Renal pelvis (tissue), 4 donors: ENCODE measurements around the gene TRPV3. TPM values are rescaled to one million over a fixed set of nuclear protein-coding genes. Genes with fewer than 3 reads are reported as not detected.
"Not testable (repeated sequence)": the region's sequence is repeated elsewhere in the genome, so short reads cannot be mapped to it uniquely, and the experiment has no call there.

ENCODE experiments used
- DNase-seq: peaks from one replicate; pipeline ENCODE4 v3.0.0-alpha.2; 2013
- polyA plus RNA-seq, 3 donors: library from polyadenylated mRNA; unstranded; fragments of 120-200 nt; gene quantifications; one replicate each; pipeline ENCODE4 v1.2.1, GENCODE V29; 2013; ENCODE audit not compliant: insufficient read length in 3 of 3

The TRPV3 gene
- polyA plus RNA-seq, 3 donors: 0.77 to 1.7 (median 1.4) TPM

- no peak for DNase-seq
Measured at GRCh38 chr17:3574231-3574630, 16.6 kb upstream of the TRPV3 start.

DNA sequence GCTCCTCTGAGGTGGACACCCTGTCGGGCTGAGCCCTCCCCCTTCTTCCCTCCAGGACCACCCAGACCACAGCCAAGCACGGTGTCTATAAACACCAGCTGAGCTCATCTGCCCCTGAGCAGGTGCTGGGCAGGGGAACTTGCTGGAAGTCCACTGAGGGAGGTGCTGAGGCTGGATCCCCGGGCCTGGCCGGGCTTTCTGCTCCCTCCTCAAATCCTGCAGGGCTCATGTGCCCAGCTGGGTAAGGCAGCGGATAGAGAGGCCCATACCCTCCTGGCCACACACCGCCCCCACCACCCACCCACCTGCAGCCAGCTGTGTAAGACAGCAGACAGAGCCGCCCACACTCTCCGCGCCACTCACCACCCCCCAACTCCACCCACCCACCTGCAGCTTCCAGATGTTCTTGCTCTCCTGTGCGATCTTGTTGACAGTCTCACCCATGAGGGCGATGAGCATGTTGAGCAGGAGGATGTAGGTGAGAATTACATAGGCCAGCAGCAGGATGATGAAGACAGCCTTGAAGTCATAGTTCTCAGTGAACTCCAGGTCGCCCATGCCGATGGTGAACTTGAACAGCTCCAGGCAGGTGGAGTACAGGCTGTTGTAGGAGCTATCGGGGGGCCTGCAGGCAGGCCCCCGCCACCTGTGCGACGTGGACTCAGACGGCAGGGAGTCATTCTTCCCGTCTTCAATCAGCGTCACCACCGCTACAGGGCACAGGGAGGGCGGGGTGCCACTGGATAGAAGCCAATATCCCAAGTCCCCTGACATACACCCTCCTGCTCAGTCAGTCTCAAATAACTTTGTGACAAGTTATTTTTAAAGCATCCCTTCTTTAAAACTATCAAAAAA is 15.9 kb upstream of the TRPV3 start:
- DNase-seq: no peak

DNA sequence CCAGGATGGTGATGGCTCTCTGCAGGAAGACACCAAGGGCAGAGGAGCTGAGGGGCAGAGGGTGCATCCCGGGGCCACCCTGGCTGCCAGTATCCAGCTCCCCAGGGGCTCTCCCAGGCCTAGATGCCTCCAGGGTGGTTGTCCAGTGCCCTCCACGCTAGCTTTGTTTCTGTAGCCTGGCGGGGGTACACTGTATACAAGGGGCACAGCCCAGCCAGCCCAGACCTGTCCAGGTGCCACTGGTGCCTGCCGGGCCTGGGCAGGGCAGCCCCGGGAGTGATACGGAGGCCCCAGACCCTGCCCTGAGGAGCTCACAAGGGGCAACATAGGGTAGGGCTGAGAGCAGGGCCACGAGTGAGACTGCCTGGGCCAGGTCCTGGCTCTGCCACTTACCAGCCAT is 14.6 kb upstream of the TRPV3 start:
- DNase-seq: no peak

GRCh38 chr17:3571043-3571900 is 13.7 kb upstream of the TRPV3 start:
- no peak for DNase-seq

DNA sequence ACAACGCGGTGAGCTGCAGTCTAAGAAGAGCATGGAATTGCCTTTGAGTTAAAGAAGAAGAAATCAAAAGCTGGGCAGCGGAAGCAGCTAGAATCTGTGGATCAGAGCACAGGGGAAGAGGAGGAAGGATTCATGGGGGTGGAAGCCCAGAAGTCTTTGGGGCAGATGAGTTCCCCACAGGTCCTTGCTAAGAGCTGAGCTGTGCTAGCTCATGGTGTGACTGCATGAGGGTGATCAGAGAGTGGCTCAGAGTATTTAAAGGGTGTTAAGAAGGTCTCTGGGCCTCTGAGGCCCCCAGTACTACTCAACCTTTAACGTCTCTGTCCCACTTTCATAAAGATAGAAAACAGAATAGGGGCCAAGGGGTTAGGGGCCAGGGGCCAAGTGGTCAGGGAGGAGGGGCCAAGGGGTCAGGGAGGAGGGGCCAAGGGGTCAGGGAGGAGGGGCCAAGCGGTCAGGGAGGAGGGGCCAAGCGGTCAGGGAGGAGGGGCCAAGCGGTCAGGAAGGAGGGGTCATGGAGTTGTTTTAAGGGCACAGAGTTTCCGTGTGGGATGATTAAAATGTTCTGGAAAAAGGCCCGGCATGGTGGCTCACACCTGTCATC is 12.0 kb upstream of the TRPV3 start:
- DNase-seq: no peak

GRCh38 chr17:3566551-3566950 is 8.9 kb upstream of the TRPV3 start:
- no peak for DNase-seq

DNA sequence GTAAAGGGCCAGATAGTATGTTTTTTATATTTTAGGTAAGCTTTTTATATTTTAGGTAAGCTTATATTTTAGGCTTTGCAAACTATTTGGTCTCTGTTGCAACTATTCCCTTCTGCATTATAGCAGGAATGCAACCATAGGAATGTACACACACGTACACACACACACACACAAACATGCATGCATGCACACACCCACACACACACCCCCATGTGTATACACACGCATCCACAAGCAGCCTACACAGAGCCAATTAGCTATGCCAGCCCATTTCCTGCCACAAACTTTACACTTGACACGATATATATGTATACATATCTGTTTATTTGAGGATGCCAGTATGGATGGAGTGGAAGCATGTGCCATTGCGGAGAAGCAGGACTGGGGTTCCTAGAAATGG is 7.5 kb upstream of the TRPV3 start:
- no peak for DNase-seq

DNA sequence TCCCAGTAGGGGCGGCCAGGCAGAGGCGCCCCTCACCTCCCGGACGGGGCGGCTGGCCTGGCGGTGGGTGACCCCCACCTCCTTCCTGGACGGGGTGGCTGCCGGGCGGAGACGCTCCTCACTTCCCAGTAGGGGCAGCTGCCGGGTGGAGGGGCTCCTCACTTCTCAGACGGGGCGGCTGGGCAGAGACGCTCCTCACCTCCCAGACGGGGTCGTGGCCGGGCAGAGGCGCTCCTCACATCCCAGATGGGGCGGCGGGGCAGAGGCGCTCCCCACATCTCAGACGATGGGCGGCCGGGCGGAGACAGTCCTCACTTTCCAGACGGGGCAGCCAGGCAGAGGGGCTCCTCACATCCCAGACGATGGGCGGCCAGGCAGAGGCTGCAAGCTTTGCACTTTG is 6.6 kb upstream of the TRPV3 start:
- DNase-seq: not testable (repeated sequence)

DNA sequence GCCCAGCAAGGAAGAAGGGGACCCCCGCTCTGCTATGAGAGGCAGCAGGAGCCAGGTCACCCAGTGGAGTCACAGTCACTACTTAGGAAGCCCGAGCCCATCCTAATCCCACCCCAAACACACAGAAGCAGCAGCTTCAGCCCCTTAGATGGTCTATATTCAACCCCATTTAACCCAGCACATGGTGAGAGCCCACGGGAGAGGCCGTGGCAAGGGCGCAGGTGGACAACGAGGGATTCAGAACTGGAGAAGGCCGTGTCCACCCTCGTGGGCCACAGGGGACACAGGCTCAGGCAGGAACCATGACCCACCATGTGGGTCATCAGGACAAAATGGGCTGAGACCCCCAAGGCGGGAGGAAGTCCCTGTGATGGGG is 1.6 kb upstream of the TRPV3 start:
- DNase-seq: no peak

DNA sequence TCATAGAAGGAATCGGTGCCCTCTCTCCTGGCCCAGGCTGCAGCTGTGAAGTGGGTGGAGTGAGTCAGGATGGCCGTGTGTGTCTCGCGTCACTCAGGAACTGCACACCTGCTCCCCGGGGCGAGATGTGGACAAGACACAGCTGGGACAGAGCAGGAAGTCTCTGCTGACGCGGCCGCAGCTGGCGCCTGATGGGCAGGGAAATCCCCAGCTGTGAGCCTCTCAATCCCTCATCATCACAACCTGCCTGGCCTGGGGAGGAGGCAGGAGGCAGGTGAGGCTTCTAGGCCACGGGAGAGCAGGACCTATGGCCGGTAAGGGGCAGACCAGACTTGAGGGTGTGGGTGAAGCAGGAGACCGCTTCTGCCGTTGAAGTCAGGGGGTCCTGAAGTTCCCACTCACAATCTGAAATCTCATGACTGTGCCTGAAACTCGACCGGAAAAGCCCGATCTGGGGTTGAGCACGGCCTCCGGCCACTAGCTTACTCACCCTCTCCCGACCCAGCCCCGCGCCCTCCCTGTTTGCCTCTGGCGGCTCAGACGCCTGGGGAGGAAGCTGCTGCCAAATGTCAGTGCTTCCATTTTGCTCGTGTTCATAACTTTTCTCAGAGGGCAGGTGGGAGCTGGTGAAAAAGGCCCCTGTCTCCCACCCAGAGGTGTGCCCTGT is 1.1 kb upstream of the TRPV3 start:
- no peak for DNase-seq

GRCh38 chr17:3556916-3557767 is 470 bp downstream of the TRPV3 start:
- no peak for DNase-seq

- no peak for DNase-seq
Measured at GRCh38 chr17:3556239-3556915, 1.2 kb downstream of the TRPV3 start.

DNA sequence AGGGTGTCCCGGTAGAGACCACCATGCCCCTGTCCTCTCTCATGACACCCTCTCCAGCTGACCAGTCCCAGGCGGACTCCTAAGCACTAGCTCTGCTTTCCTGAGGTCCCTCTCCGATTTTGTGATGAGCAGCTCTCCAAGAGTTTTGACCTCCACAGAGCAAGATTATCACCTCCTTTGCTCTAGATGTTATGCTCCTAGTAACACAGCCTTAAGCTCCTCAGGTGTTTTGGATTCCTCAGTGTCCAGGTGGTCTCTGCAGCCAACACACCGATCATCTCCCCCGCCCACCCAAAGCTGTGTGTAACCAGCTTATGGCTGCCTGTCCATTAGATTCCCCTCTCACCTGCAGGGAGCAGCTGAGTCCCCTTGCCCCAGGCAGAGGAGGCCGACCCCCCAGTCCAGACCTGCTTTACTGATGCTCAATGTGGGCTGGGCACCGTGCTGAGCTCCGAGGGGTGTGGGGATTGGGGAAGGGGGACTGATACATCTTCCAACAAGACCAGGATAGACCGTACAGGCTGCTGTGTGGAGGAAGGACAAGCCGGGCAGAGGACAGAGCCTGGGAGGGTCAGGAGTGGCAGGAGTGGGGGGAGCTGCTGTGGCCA is 2.3 kb downstream of the TRPV3 start:
- DNase-seq: no peak

GRCh38 chr17:3554440-3554839 is 3.2 kb downstream of the TRPV3 start:
- no peak for DNase-seq

DNA sequence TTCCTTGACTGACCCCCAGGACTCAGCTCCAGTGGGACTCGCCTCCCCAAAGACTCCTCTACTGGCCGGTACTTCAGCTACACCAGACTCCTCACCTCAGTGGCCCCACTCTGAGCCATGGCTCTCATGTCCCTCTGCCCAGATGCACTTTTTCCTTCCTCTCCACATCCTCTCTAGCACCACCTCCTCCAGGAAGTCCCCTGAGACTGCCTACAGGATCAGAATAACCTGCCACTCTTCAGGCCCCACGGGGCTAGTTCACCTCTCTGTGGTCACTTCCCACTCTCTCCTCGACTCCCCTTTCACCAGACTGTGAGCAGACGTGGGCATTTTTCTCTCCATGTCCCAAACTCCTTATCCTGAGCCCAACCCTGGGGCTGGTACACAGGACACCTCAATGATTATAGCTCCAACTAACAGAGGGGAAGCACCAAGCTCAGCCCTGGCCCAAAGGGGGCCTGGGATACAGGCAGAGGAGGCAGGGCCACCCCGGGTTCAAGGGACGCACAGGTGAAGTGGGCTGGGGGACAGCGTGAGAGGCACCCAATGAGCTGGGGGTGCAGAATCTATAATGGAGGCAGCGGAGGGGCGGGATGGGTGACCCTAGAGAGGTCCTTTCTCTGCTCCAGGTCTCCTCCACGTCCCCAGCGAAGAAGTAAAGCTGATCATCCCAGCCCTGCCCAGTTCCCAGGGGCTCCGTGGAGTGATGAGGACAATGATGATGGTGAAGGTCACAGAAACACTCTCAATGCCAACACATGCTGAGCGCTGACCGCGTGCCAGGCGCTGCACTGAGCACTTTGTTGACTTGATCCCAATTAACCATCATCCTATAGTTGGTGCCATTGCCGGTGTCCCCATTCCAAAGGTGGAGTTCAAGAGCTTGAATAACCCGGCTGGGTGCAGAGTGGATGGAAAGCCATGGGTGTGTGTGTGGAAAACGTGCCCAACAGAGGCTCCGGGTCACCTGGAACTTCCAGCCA is 3.9 kb downstream of the TRPV3 start:
- no peak for DNase-seq

- DNase-seq: no peak
Measured at GRCh38 chr17:3552916-3553315, 4.7 kb downstream of the TRPV3 start.

DNA sequence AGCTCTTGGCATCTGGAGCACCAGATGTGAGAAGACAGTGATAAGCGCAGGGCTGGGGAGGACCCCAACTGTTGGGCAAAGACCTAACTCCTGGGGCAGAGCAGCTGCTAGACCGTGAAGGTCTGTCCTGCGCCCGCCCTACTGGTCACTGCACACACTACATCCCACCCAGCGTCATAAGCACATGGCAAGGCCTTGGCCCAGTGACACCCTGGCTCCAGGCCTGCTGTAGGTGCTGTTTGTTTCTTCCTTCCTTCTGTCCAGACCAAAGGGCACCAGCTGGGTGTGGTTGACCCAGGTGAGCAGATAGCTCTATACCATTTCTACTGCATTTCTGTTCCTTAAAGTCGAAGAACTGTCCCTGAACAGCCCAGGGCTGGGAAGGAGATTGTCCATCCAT is 6.4 kb downstream of the TRPV3 start:
- no peak for DNase-seq

- no peak for DNase-seq
Measured at GRCh38 chr17:3549610-3550162, 7.9 kb downstream of the TRPV3 start.

DNA sequence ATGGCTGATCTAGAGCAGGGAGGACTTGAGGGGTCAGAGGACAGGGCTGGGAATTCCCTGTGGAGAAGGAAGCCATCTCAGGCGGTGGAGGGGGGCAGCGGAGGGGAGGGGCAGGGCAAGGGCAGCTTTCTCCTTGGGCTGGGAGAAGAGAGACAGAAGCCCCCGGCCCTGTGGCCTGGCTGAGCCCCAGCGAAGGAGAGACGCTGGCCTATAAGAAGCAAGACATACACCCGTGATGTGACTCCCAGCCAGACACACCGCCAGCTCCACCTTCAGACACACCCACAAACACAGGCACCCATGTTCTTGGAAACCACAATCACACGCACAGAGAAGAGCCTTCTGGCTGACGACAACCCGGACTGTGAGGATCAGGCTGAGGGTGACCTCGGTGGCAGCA is 10.0 kb downstream of the TRPV3 start:
- no peak for DNase-seq
